Adrenal gland (tissue), 5 donors: ENCODE data around the gene NDUFB2.
"Not testable (repeated sequence)": the region's sequence is repeated elsewhere in the genome, so short reads cannot be mapped to it uniquely, and the experiment has no call there.

Source experiments
- POLR2A ChIP-seq, 2 donors: fragments of 450-650 bp; IDR thresholded peaks; one replicate each; pipeline ENCODE4 v1.6.1; 2017; ENCODE audit warnings: antibody characterized with exemption in 2 of 2, mild to moderate bottlenecking in 2 of 2, moderate library complexity in 1 of 2
- TF ChIP-seq, protein P1 (sequence below), 6 experiments: fragments of 450-650 bp in 4 of 6; fragments of 200-600 bp in 2 of 6; sonication (generic) in 1 of 6; IDR thresholded peaks; 1 replicate in 5 of 6; 2 replicates in 1 of 6; pipeline versions ENCODE4 v1.5.1 to v1.8.0; 2016 to 2021; ENCODE audit warnings: antibody characterized with exemption in 6 of 6, mild to moderate bottlenecking in 2 of 6, moderate library complexity in 1 of 6
- donor health status: DM: no; HTN: no; CAD: no.

GRCh38 chr7:140662938-140663337 is 33.6 kb upstream of the NDUFB2 start:
- TF ChIP-seq, protein P1, sequence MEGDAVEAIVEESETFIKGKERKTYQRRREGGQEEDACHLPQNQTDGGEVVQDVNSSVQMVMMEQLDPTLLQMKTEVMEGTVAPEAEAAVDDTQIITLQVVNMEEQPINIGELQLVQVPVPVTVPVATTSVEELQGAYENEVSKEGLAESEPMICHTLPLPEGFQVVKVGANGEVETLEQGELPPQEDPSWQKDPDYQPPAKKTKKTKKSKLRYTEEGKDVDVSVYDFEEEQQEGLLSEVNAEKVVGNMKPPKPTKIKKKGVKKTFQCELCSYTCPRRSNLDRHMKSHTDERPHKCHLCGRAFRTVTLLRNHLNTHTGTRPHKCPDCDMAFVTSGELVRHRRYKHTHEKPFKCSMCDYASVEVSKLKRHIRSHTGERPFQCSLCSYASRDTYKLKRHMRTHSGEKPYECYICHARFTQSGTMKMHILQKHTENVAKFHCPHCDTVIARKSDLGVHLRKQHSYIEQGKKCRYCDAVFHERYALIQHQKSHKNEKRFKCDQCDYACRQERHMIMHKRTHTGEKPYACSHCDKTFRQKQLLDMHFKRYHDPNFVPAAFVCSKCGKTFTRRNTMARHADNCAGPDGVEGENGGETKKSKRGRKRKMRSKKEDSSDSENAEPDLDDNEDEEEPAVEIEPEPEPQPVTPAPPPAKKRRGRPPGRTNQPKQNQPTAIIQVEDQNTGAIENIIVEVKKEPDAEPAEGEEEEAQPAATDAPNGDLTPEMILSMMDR (IDR thresholded peaks at IDR 0.05) = not testable (repeated sequence)
- not testable (repeated sequence) for TF ChIP-seq POLR2A (IDR thresholded peaks at IDR 0.05)
